HEK293 (cell line): Measurements from ENCODE around the gene LOXL4.

Source experiments
- CTCF ChIA-PET: fragments of 350-600 bp; formaldehyde crosslinking; extraction: SDS; loops from one replicate; lab custom pipeline; 2021; ENCODE audit warnings: antibody characterized with exemption; lab: Yijun Ruan, JAX
- POLR2A ChIA-PET: fragments of 300-600 bp; formaldehyde crosslinking; extraction: SDS; loops from one replicate; lab custom pipeline; 2020; ENCODE audit warnings: antibody characterized with exemption, inconsistent platforms; lab: Yijun Ruan, JAX
- H3K27ac ChIP-seq: fragments of 200-500 bp; sonication (Bioruptor generic); 2 replicates; pipeline ENCODE4 v1.5.1; 2014; ENCODE audit warnings: low read depth, low read length, control low read depth, inconsistent platforms; ENCODE audit errors: extremely low read depth
- H3K36me3 ChIP-seq, 2 experiments: fragments of 200-500 bp in 1 of 2; sonication (Bioruptor generic) in 1 of 2; 1 replicate in 1 of 2; 2 replicates in 1 of 2; pipeline ENCODE4 v1.5.1; 2014 to 2017; ENCODE audit warnings: inconsistent platforms in 2 of 2, low read length in 2 of 2; ENCODE audit not compliant: control insufficient read depth in 2 of 2, insufficient read depth in 1 of 2
- H3K4me1 ChIP-seq: fragments of 200-500 bp; sonication (Bioruptor generic); 2 replicates; pipeline ENCODE4 v1.5.1; 2014; ENCODE audit warnings: mild to moderate bottlenecking, low read length, inconsistent platforms; ENCODE audit not compliant: control insufficient read depth, insufficient read depth
- H3K4me3 ChIP-seq: 2 replicates; pipeline ENCODE4 v1.5.1; 2011; ENCODE audit warnings: low read depth, mild to moderate bottlenecking, control low read depth, low read length, moderate library complexity
- H3K9me3 ChIP-seq: fragments of 200-500 bp; sonication (Bioruptor generic); 2 replicates; pipeline ENCODE4 v1.5.1; 2014; ENCODE audit warnings: low read depth, low read length, inconsistent platforms; ENCODE audit not compliant: control insufficient read depth, insufficient read depth
- MZF1 ChIP-seq: fragments of 450-650 bp; formaldehyde crosslinking; IDR thresholded peaks from 2 replicates; pipeline ENCODE4 v1.5.1; 2017; ENCODE audit warnings: missing biosample characterization, missing genetic modification characterization, borderline replicate concordance
- PRDM1 ChIP-seq: fragments of 450-650 bp; formaldehyde crosslinking; IDR thresholded peaks from 2 replicates; pipeline ENCODE4; 2016; ENCODE audit warnings: missing biosample characterization, missing genetic modification characterization
- PRDM6 ChIP-seq: fragments of 450-650 bp; formaldehyde crosslinking; IDR thresholded peaks from 2 replicates; pipeline ENCODE4 v1.5.1; 2017; ENCODE audit warnings: missing biosample characterization, missing genetic modification characterization
- REST ChIP-seq: fragments of 450-650 bp; formaldehyde crosslinking; IDR thresholded peaks from 2 replicates; pipeline ENCODE4 v1.5.1; 2016; ENCODE audit warnings: missing biosample characterization, missing genetic modification characterization
- SP7 ChIP-seq: fragments of 450-650 bp; formaldehyde crosslinking; IDR thresholded peaks from 2 replicates; pipeline ENCODE4 v1.5.1; 2016; ENCODE audit warnings: missing biosample characterization, missing genetic modification characterization
- TRIM28 ChIP-seq: IDR thresholded peaks from 2 replicates; pipeline ENCODE4 v1.6.1; 2011; ENCODE audit warnings: low read length, control low read depth, borderline replicate concordance
- ZBTB17 ChIP-seq: fragments of 450-650 bp; formaldehyde crosslinking; IDR thresholded peaks from 2 replicates; pipeline ENCODE4 v1.5.1; 2016; ENCODE audit warnings: missing biosample characterization, missing genetic modification characterization
- ZBTB7A ChIP-seq: fragments of 450-650 bp; formaldehyde crosslinking; IDR thresholded peaks from 2 replicates; pipeline ENCODE4 v1.5.1; 2016; ENCODE audit warnings: low read depth, missing biosample characterization, missing genetic modification characterization
- ZNF37A ChIP-seq: fragments of 450-650 bp; IDR thresholded peaks from 2 replicates; pipeline ENCODE4 v1.5.1; 2018; ENCODE audit warnings: missing biosample characterization, missing genetic modification characterization
- ZNF394 ChIP-seq: fragments of 450-650 bp; formaldehyde crosslinking; IDR thresholded peaks from 2 replicates; pipeline ENCODE4 v1.5.1; 2016; ENCODE audit warnings: missing biosample characterization, missing genetic modification characterization, mild to moderate bottlenecking, moderate library complexity, borderline replicate concordance
- ZNF549 ChIP-seq: fragments of 450-650 bp; IDR thresholded peaks from 2 replicates; pipeline ENCODE4 v1.5.1; 2018; ENCODE audit warnings: missing biosample characterization, missing genetic modification characterization, mild to moderate bottlenecking, inconsistent platforms, moderate library complexity
- ZNF596 ChIP-seq: fragments of 450-650 bp; IDR thresholded peaks from 2 replicates; pipeline ENCODE4 v1.5.0; 2018; ENCODE audit warnings: missing biosample characterization, mild to moderate bottlenecking, missing genetic modification characterization, moderate library complexity
- ZNF600 ChIP-seq: fragments of 450-650 bp; formaldehyde crosslinking; IDR thresholded peaks from 2 replicates; pipeline ENCODE4 v1.5.1; 2016; ENCODE audit warnings: missing biosample characterization, missing genetic modification characterization
- ZNF624 ChIP-seq: fragments of 450-650 bp; formaldehyde crosslinking; IDR thresholded peaks from 2 replicates; pipeline ENCODE4 v1.5.1; 2017; ENCODE audit warnings: missing biosample characterization, missing genetic modification characterization
- ZNF660 ChIP-seq: fragments of 450-650 bp; IDR thresholded peaks from 2 replicates; pipeline ENCODE4 v1.5.1; 2018; ENCODE audit warnings: missing biosample characterization, mild to moderate bottlenecking, missing genetic modification characterization
- ZNF701 ChIP-seq: fragments of 450-650 bp; formaldehyde crosslinking; IDR thresholded peaks from 2 replicates; pipeline ENCODE4 v1.5.1; 2016; ENCODE audit warnings: missing biosample characterization, missing genetic modification characterization
- ZSCAN16 ChIP-seq: fragments of 450-650 bp; formaldehyde crosslinking; IDR thresholded peaks from 2 replicates; pipeline ENCODE4 v1.5.1; 2016; ENCODE audit warnings: missing biosample characterization, missing genetic modification characterization

LOXL4 gene

GRCh38 chr10:98255146-98255877 lies 12.7 kb downstream of the LOXL4 start:
- H3K4me1 ChIP-seq, result no peaks in the 10 kb centered on the region; the same call in 1 of the 2 replicates
- TF ChIP-seq MZF1 (tag by site-specific recombination) (no peak), ZNF600 (tag by site-specific recombination) (0 out of 2 replicates have a peak, but pooled peaks have one; percentile 9)
- TF ChIP-seq, all 188 proteins: peak for 1
- Histone ChIP-seq H3K4me3 (no peak overlapping the region), H3K36me3 (peaks cover 0 to 17% of the 10 kb centered on the region in 2 experiments; a peak in 1 of 3 replicates), H3K9me3 (no peaks in the 10 kb centered on the region), H3K27ac (no peak overlapping the region)
- ChIA-PET CTCF (interaction anchor here (0.5 to 5.4 kb wide), 2 partner anchors 54 to 133 kb away, joined by 4 to 24 read pairs; no protein-coding TSS in a partner anchor), POLR2A (no interaction called here)

GRCh38 chr10:98254234-98254974 lies 13.6 kb downstream of the LOXL4 start:
- Histone ChIP-seq H3K27ac (no peak overlapping the region), H3K9me3 (no peaks in the 10 kb centered on the region)
- TF ChIP-seq ZNF596 (tag by site-specific recombination) (no peak), PRDM1 (tag by site-specific recombination) (0 out of 2 replicates have a peak, but pooled peaks have one; percentile 18)
- TF ChIP-seq, all 188 proteins: peak for 1
- Histone ChIP-seq H3K4me3 (no peak overlapping the region), H3K4me1 (no peaks in the 10 kb centered on the region; the same call in 1 of the 2 replicates), H3K36me3 (peaks cover 0 to 24% of the 10 kb centered on the region in 2 experiments; a peak in 1 of 3 replicates)
- CTCF ChIA-PET, result interaction anchor here (0.5 to 5.4 kb wide), 2 partner anchors 55 to 134 kb away, joined by 4 to 24 read pairs; no protein-coding TSS in a partner anchor
- POLR2A ChIA-PET, result no interaction called here

GRCh38 chr10:98253499-98253898 lies 14.5 kb downstream of the LOXL4 start:
- peaks cover 0 to 33% of the 10 kb centered on the region in 2 experiments; a peak in 1 of 3 replicates for H3K36me3 ChIP-seq
- no peak overlapping the region for H3K4me3 ChIP-seq
- ChIA-PET POLR2A (no interaction called here), CTCF (interaction anchor here (0.7 to 5.4 kb wide), 3 partner anchors 9 to 56 kb away, joined by 3 to 24 read pairs (median 3); no protein-coding TSS in a partner anchor)
- no peak overlapping the region for H3K27ac ChIP-seq
- TF ChIP-seq ZNF394 (no peak), ZBTB7A (tag by site-specific recombination) (no peak), ZSCAN16 (tag by site-specific recombination) (no peak), ZNF549 (tag by site-specific recombination) (no peak), ZNF37A (no peak), SP7 (tag by site-specific recombination) (no peak), ZBTB17 (tag by site-specific recombination) (no peak), ZNF701 (tag by site-specific recombination) (no peak), REST (tag by site-specific recombination) (no peak), ZNF624 (no peak), ZNF660 (no peak), PRDM6 (no peak), TRIM28 (no peak)
- H3K9me3 ChIP-seq, result no peaks in the 10 kb centered on the region
- H3K4me1 ChIP-seq, result no peaks in the 10 kb centered on the region; the same call in 1 of the 2 replicates
